GM12878 (cell line): ENCODE results near the gene RFXANK. TPM values are rescaled to one million over a fixed set of nuclear protein-coding genes. Genes with fewer than 3 reads are reported as not detected.

ENCODE experiments used
- ATAC-seq: fragments of 200-7000 bp; cut with Tn5 transposase; 3 replicates; pipeline ENCODE4 v1.9.1; 2020; ENCODE audit warnings: mild to moderate bottlenecking, moderate library complexity
- BruUV-seq: library from RNA; stranded (reverse); fragments of 400-500 nt; replicated peaks from 2 replicates; lab custom pipeline; 2021; lab: Mats Ljungman, UMichigan
- CTCF ChIA-PET: fragments of 300-600 bp; sonication (Branson Sonifier 250); formaldehyde crosslinking; extraction: SDS; loops from one replicate; lab custom pipeline; 2021; ENCODE audit warnings: inconsistent platforms; lab: Yijun Ruan, JAX
- POLR2A ChIA-PET: fragments of 350-600 bp; formaldehyde crosslinking; extraction: SDS; loops from one replicate; lab custom pipeline; 2021; ENCODE audit warnings: inconsistent platforms; lab: Charles Lee
- RAD21 ChIA-PET: fragments of 300-600 bp; sonication (Branson Sonifier 250); formaldehyde crosslinking; loops from one replicate; lab custom pipeline; 2023; ENCODE audit warnings: antibody characterized with exemption; ENCODE audit not compliant: unreplicated experiment; lab: Charles Lee
- SMC1A ChIA-PET: fragments of 300-600 bp; sonication (Branson Sonifier 250); formaldehyde crosslinking; loops from one replicate; lab custom pipeline; 2023; ENCODE audit not compliant: unreplicated experiment, uncharacterized antibody; lab: Charles Lee
- DNase-seq: peaks from one replicate; pipeline ENCODE4 v3.0.0-alpha.2; 2011; ENCODE audit warnings: low read depth, low spot score
- FAIRE-seq: peaks from 3 replicates; lab custom pipeline; 2011; peaks lifted over from hg19 to GRCh38; lab: Jason Lieb, UNC
- H2AFZ ChIP-seq: 2 replicates; pipeline ENCODE4 v1.6.0; 2011; ENCODE audit warnings: low read depth, low read length, control low read depth; ENCODE audit not compliant: control insufficient read depth
- H3K27ac ChIP-seq: 2 replicates; pipeline ENCODE4 v1.5.1; 2011; ENCODE audit warnings: control low read depth; ENCODE audit not compliant: control insufficient read depth, insufficient read depth
- H3K27me3 ChIP-seq, 2 experiments: replicated peaks in 1 of 2; 2 replicates each; pipeline versions ENCODE4 v1.6.0 to v1.6.1; 2011; ENCODE audit warnings: low read length in 1 of 2; ENCODE audit not compliant: control insufficient read depth in 2 of 2, insufficient read depth in 2 of 2
- H3K36me3 ChIP-seq, 2 experiments: 2 replicates each; pipeline ENCODE4 v1.5.1; 2011; ENCODE audit warnings: low read length in 1 of 2; ENCODE audit not compliant: control insufficient read depth in 2 of 2, insufficient read depth in 2 of 2
- H3K4me1 ChIP-seq: 2 replicates; pipeline ENCODE4 v1.6.1; 2011; ENCODE audit warnings: mild to moderate bottlenecking, low read length, moderate library complexity, mixed read lengths; ENCODE audit not compliant: control insufficient read depth, insufficient read depth
- H3K4me2 ChIP-seq: 2 replicates; pipeline ENCODE4 v1.6.0; 2011; ENCODE audit warnings: control low read depth; ENCODE audit not compliant: control insufficient read depth, insufficient read depth
- H3K4me3 ChIP-seq: fragments of 200-600 bp; sonication (generic); 2 replicates; pipeline ENCODE4 v1.5.1; 2016
- H3K79me2 ChIP-seq: 2 replicates; pipeline ENCODE4 v1.6.0; 2011; ENCODE audit warnings: low read length; ENCODE audit not compliant: control insufficient read depth, insufficient read depth
- H3K9ac ChIP-seq: 2 replicates; pipeline ENCODE4 v1.8.0; 2011; ENCODE audit warnings: low read length, control low read depth, mixed read lengths; ENCODE audit not compliant: control insufficient read depth, insufficient read depth
- H3K9me3 ChIP-seq: replicated peaks from 3 replicates; pipeline ENCODE4 v1.5.1; 2011; ENCODE audit warnings: mild to moderate bottlenecking, low read length; ENCODE audit not compliant: control insufficient read depth, insufficient read depth
- H4K20me1 ChIP-seq: 2 replicates; pipeline ENCODE4 v1.6.0; 2011; ENCODE audit not compliant: control insufficient read depth, insufficient read depth
- CHD1 ChIP-seq: IDR thresholded peaks from 2 replicates; pipeline ENCODE4 v1.6.1; 2012; ENCODE audit warnings: low read depth, low read length, improper control_type of control experiment
- ELK1 ChIP-seq: IDR thresholded peaks from 2 replicates; pipeline ENCODE4 v1.6.1; 2012; ENCODE audit warnings: low read depth, low read length, improper control_type of control experiment
- FOS ChIP-seq: IDR thresholded peaks from 3 replicates; pipeline ENCODE4 v1.6.1; 2011; ENCODE audit warnings: borderline replicate concordance; ENCODE audit not compliant: insufficient read length; ENCODE audit errors: extremely low read depth
- FOXM1 ChIP-seq: IDR thresholded peaks from 2 replicates; pipeline ENCODE4 v1.6.1; 2012; ENCODE audit warnings: low read depth, mild to moderate bottlenecking, inconsistent platforms, low read length, moderate library complexity
- MYB ChIP-seq: fragments of 150-350 bp; IDR thresholded peaks from 2 replicates; pipeline ENCODE4 v1.6.1; 2014; ENCODE audit warnings: mild to moderate bottlenecking, low read depth, low read length, borderline replicate concordance
- NFXL1 ChIP-seq: fragments of 450-650 bp; IDR thresholded peaks from 2 replicates; pipeline ENCODE4 v1.6.1; 2017; ENCODE audit warnings: antibody characterized with exemption, mild to moderate bottlenecking, borderline replicate concordance
- NFYB ChIP-seq: IDR thresholded peaks from 2 replicates; pipeline ENCODE4 v1.6.1; 2011; ENCODE audit warnings: low read depth, mild to moderate bottlenecking, low read length, improper control_type of control experiment, moderate library complexity; ENCODE audit not compliant: insufficient read depth
- NR2C1 ChIP-seq: fragments of 450-650 bp; IDR thresholded peaks from 2 replicates; pipeline ENCODE4 v1.6.1; 2017; ENCODE audit warnings: antibody characterized with exemption, mild to moderate bottlenecking, moderate library complexity
- PAX5 ChIP-seq: IDR thresholded peaks from 2 replicates; pipeline ENCODE4 v1.6.1; 2011; ENCODE audit warnings: low read depth, low read length, borderline replicate concordance
- POLR2AphosphoS5 ChIP-seq: IDR thresholded peaks from 2 replicates; pipeline ENCODE4 v1.6.1; 2011; ENCODE audit warnings: mild to moderate bottlenecking, low read length, inconsistent platforms
- POU2F2 ChIP-seq: IDR thresholded peaks from 3 replicates; pipeline ENCODE4 v1.6.1; 2011; ENCODE audit warnings: low read depth, mild to moderate bottlenecking, low read length, borderline replicate concordance
- RUNX3 ChIP-seq: IDR thresholded peaks from 2 replicates; pipeline ENCODE4 v1.6.1; 2012; ENCODE audit warnings: low read length, inconsistent platforms
- ZNF274 ChIP-seq: IDR thresholded peaks from one replicate; pipeline ENCODE4 v1.8.0; 2011; ENCODE audit not compliant: insufficient read length, insufficient read depth
- ZSCAN29 ChIP-seq: fragments of 450-650 bp; IDR thresholded peaks from 2 replicates; pipeline ENCODE4 v1.6.1; 2017; ENCODE audit warnings: mild to moderate bottlenecking, moderate library complexity
- WGBS: methylation state at CpG from one replicate; pipeline ENCODE4 v1.1.6; 2016; ENCODE audit warnings: low lambda C conversion rate; ENCODE audit not compliant: insufficient replicate concordance, insufficient coverage; ENCODE audit errors: missing lambda C conversion rate; 5-methylcytosine and 5-hydroxymethylcytosine counted together
- in situ Hi-C: fragments of 300-500 bp; cut with MboI; formaldehyde crosslinking; loops from 9 replicates; pipeline ENCODE4 v1.14.3; 2018; ENCODE audit warnings: mixed read lengths
- intact Hi-C: fragments of 100-400 bp; cut with micrococcal nuclease; formaldehyde crosslinking; loops from one replicate; pipeline ENCODE4 v1.14.2; 2022; ENCODE audit not compliant: unreplicated experiment
- polyA plus RNA-seq, 11 experiments: library from polyadenylated mRNA; depleted of rRNA in 4 of 11; unstranded in 6 of 11; stranded (reverse) in 5 of 11; fragments of >200 nt; fragmentation: Nextera tagmentation in 4 of 11; fragmentation: Illumina TruSeq in 1 of 11; extraction: Ambion mirVana in 4 of 11; extraction: Trizol in 1 of 11; gene quantifications; 1 replicate in 1 of 11; 2 replicates in 10 of 11; pipeline versions ENCODE4 v1.2.1 to v1.2.3, GENCODE V29; 2011 to 2016; ENCODE audit warnings: inconsistent platforms in 2 of 11, missing spikeins in 2 of 11, low read depth in 1 of 11
- total RNA-seq, 4 experiments: library from RNA; depleted of rRNA in 3 of 4; stranded (reverse); fragments of >200 nt in 3 of 4; fragmentation: Illumina TruSeq in 1 of 4; extraction: Trizol in 1 of 4; gene quantifications; 2 replicates each; pipeline versions ENCODE4 v1.2.1 to v1.2.3, GENCODE V29; 2013 to 2021
- TF ChIP-seq, protein P1 (sequence below): fragments of 450-650 bp; IDR thresholded peaks from 2 replicates; pipeline ENCODE4 v1.6.1; 2016; ENCODE audit warnings: mild to moderate bottlenecking
- TF ChIP-seq, protein P2 (sequence below): fragments of 450-650 bp; IDR thresholded peaks from 2 replicates; pipeline ENCODE4 v1.6.1; 2017; ENCODE audit warnings: mild to moderate bottlenecking, low read depth, inconsistent platforms; ENCODE audit not compliant: poor library complexity, severe bottlenecking

RFXANK gene
- total and polyA plus RNA-seq, 10 of the 15 experiments (the other 5 are each of a cell fraction or from before 2014, with no cell fraction given) = 70.8 to 125 (median 95.7) TPM

- ChIA-PET CTCF (no interaction called here), SMC1A (no interaction called here), POLR2A (no interaction called here), RAD21 (no interaction called here)
- BruUV-seq = no TSS peak
- Histone ChIP-seq H3K79me2 (peaks cover 13% of the 10 kb centered on the region), H3K36me3 (0 out of 4 replicates have a peak, but pooled peaks cover 0 to 4% of the 10 kb centered on the region in 2 experiments), H3K27me3 (peaks cover 0 to 2% of the 10 kb centered on the region in 2 experiments; a peak in 1 of 4 replicates), H4K20me1 (no peaks in the 10 kb centered on the region), H3K4me3 (no peak overlapping the region), H3K9ac (no peak overlapping the region), H3K4me1 (peaks cover 8% of the 10 kb centered on the region; the same call in 1 of the 2 replicates), H3K4me2 (no peak overlapping the region), H2AFZ (no peak overlapping the region), H3K27ac (no peak overlapping the region), H3K9me3 (no peaks in the 10 kb centered on the region)
- FAIRE-seq = no peak
- no peak for DNase-seq
- intact Hi-C loops (no loop called here), in situ Hi-C loops (no loop called here)
- TF ChIP-seq ZNF274 = no peak
- no peak for TF ChIP-seq ZSCAN29
- no peak for TF ChIP-seq MYB
- TF ChIP-seq POLR2AphosphoS5 = no peak
- no peak for TF ChIP-seq FOXM1
- no peak for TF ChIP-seq NR2C1
- TF ChIP-seq ELK1 = no peak
- no peak for TF ChIP-seq POU2F2
- no peak for TF ChIP-seq RUNX3
- no peak for TF ChIP-seq FOS
- TF ChIP-seq NFYB = no peak
- TF ChIP-seq, protein P1, sequence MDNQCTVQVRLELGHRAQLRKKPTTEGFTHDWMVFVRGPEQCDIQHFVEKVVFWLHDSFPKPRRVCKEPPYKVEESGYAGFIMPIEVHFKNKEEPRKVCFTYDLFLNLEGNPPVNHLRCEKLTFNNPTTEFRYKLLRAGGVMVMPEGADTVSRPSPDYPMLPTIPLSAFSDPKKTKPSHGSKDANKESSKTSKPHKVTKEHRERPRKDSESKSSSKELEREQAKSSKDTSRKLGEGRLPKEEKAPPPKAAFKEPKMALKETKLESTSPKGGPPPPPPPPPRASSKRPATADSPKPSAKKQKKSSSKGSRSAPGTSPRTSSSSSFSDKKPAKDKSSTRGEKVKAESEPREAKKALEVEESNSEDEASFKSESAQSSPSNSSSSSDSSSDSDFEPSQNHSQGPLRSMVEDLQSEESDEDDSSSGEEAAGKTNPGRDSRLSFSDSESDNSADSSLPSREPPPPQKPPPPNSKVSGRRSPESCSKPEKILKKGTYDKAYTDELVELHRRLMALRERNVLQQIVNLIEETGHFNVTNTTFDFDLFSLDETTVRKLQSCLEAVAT = no peak
- TF ChIP-seq NFXL1 = no peak
- TF ChIP-seq PAX5 = no peak
- TF ChIP-seq, protein P2, sequence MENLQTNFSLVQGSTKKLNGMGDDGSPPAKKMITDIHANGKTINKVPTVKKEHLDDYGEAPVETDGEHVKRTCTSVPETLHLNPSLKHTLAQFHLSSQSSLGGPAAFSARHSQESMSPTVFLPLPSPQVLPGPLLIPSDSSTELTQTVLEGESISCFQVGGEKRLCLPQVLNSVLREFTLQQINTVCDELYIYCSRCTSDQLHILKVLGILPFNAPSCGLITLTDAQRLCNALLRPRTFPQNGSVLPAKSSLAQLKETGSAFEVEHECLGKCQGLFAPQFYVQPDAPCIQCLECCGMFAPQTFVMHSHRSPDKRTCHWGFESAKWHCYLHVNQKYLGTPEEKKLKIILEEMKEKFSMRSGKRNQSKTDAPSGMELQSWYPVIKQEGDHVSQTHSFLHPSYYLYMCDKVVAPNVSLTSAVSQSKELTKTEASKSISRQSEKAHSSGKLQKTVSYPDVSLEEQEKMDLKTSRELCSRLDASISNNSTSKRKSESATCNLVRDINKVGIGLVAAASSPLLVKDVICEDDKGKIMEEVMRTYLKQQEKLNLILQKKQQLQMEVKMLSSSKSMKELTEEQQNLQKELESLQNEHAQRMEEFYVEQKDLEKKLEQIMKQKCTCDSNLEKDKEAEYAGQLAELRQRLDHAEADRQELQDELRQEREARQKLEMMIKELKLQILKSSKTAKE = no peak
- TF ChIP-seq CHD1 = no peak
- WGBS = 35% methylated on average over 5 of the region's 5 CpGs
- no peak for ATAC-seq
Measured at GRCh38 chr19:19206938-19207337, 14.9 kb downstream of the RFXANK start.
